SK-N-SH (cell line): ENCODE measurements around the gene C12orf60. TPM values are rescaled to one million over a fixed set of nuclear protein-coding genes. Genes with fewer than 3 reads are reported as not detected.

Experiments
- CTCF ChIA-PET: fragments of 300-600, 350-600 bp; formaldehyde crosslinking; extraction: SDS; loops from one replicate; lab custom pipeline; 2021; lab: Yijun Ruan, JAX
- POLR2A ChIA-PET: fragments of 350-600 bp; sonication (Branson Sonifier 250); formaldehyde crosslinking; extraction: SDS; loops from one replicate; lab custom pipeline; 2020; ENCODE audit warnings: antibody characterized with exemption, inconsistent platforms; lab: Yijun Ruan, JAX
- DNase-seq: peaks from one replicate; pipeline ENCODE4 v3.0.0; 2012
- H2AFZ ChIP-seq: fragments of 200-600 bp; sonication (generic); 2 replicates; pipeline ENCODE4 v1.8.1; 2016; ENCODE audit warnings: antibody characterized with exemption, mild to moderate bottlenecking, low read depth
- H3F3A ChIP-seq: fragments of 200-600 bp; sonication (generic); replicated peaks from 2 replicates; pipeline ENCODE3; 2016; ENCODE audit warnings: antibody characterized with exemption, mild to moderate bottlenecking; ENCODE audit not compliant: insufficient read depth
- H3K27ac ChIP-seq, 2 experiments: fragments of 200-500 bp in 1 of 2; fragments of 200-600 bp in 1 of 2; sonication (Bioruptor generic) in 1 of 2; sonication (generic), shearing (Covaris generic) in 1 of 2; 2 replicates each; pipeline versions ENCODE4 v1.5.1 to v1.6.1; 2014 to 2016; ENCODE audit warnings: low read depth in 2 of 2, inconsistent platforms in 1 of 2, low read length in 1 of 2, mild to moderate bottlenecking in 1 of 2, mixed read lengths in 1 of 2
- H3K27me3 ChIP-seq: fragments of 200-600 bp; sonication (generic), shearing (Covaris generic); 2 replicates; pipeline ENCODE4 v1.6.1; 2016; ENCODE audit warnings: mixed run types; ENCODE audit not compliant: insufficient read depth
- H3K36me3 ChIP-seq, 2 experiments: fragments of 200-500 bp in 1 of 2; fragments of 200-600 bp in 1 of 2; sonication (Bioruptor generic) in 1 of 2; sonication (generic) in 1 of 2; replicated peaks in 1 of 2; 2 replicates each; pipeline versions ENCODE3 to v1.5.1; 2014 to 2016; ENCODE audit warnings: low read length in 1 of 2, mild to moderate bottlenecking in 1 of 2; ENCODE audit not compliant: insufficient read depth in 2 of 2, control insufficient read depth in 1 of 2
- H3K4me1 ChIP-seq, 2 experiments: fragments of 200-500 bp in 1 of 2; fragments of 200-600 bp in 1 of 2; sonication (Bioruptor generic) in 1 of 2; sonication (generic), shearing (Covaris generic) in 1 of 2; 2 replicates each; pipeline versions ENCODE4 v1.5.1 to v1.6.1; 2014 to 2016; ENCODE audit warnings: low read depth in 1 of 2, low read length in 1 of 2, mixed run types in 1 of 2; ENCODE audit not compliant: insufficient read depth in 2 of 2, control insufficient read depth in 1 of 2
- H3K4me2 ChIP-seq: fragments of 200-600 bp; sonication (generic), shearing (Covaris generic); 2 replicates; pipeline ENCODE4 v1.6.1; 2017; ENCODE audit warnings: mixed run types
- H3K4me3 ChIP-seq, 2 experiments: fragments of 200-500 bp in 1 of 2; fragments of 200-600 bp in 1 of 2; sonication (Bioruptor generic) in 1 of 2; sonication (generic), shearing (Covaris generic) in 1 of 2; 2 replicates each; pipeline versions ENCODE4 v1.5.1 to v1.8.1; 2014 to 2016; ENCODE audit warnings: low read depth in 2 of 2, inconsistent platforms in 1 of 2, low read length in 1 of 2, mild to moderate bottlenecking in 1 of 2, mixed read lengths in 1 of 2, moderate library complexity in 1 of 2
- H3K79me2 ChIP-seq: fragments of 200-600 bp; sonication (generic); 2 replicates; pipeline ENCODE4 v1.8.1; 2017; ENCODE audit warnings: mild to moderate bottlenecking; ENCODE audit not compliant: insufficient read depth
- H3K9ac ChIP-seq: fragments of 200-600 bp; sonication (generic); 2 replicates; pipeline ENCODE4 v1.6.1; 2017; ENCODE audit warnings: mixed run types
- H3K9me2 ChIP-seq: fragments of 200-600 bp; sonication (generic); 2 replicates; pipeline ENCODE4 v1.6.1; 2017; ENCODE audit warnings: mixed run types
- H3K9me3 ChIP-seq: fragments of 200-600 bp; sonication (generic); 2 replicates; pipeline ENCODE4 v1.6.1; 2017; ENCODE audit warnings: mixed run types, mild to moderate bottlenecking, moderate library complexity
- H4K20me1 ChIP-seq: fragments of 200-600 bp; sonication (generic); 2 replicates; pipeline ENCODE4 v1.6.1; 2017; ENCODE audit warnings: mild to moderate bottlenecking, mixed run types; ENCODE audit not compliant: insufficient read depth
- ELF1 ChIP-seq: IDR thresholded peaks from 2 replicates; pipeline ENCODE4 v1.4.0; 2012
- EP300 ChIP-seq, 2 experiments: IDR thresholded peaks; 2 replicates each; pipeline versions ENCODE4 v1.4.0 to v1.6.1; 2012; ENCODE audit warnings: borderline replicate concordance in 1 of 2, low read depth in 1 of 2, low read length in 1 of 2
- FOSL2 ChIP-seq: IDR thresholded peaks from 2 replicates; pipeline ENCODE4 v1.4.0; 2012; ENCODE audit warnings: low read depth, mild to moderate bottlenecking, moderate library complexity, borderline replicate concordance
- GATA2 ChIP-seq: sonication (generic); formaldehyde crosslinking; IDR thresholded peaks from 2 replicates; pipeline ENCODE4 v1.5.0; 2020; ENCODE audit warnings: mild to moderate bottlenecking, missing genetic modification reagents
- JUND ChIP-seq: IDR thresholded peaks from 2 replicates; pipeline ENCODE4 v1.4.0; 2012
- MEF2A ChIP-seq: IDR thresholded peaks from 2 replicates; pipeline ENCODE4 v1.4.0; 2012; ENCODE audit warnings: low read depth, borderline replicate concordance
- POLR2AphosphoS5 ChIP-seq: IDR thresholded peaks from 2 replicates; pipeline ENCODE4 v1.6.1; 2012; ENCODE audit warnings: low read depth, low read length
- RAD21 ChIP-seq: IDR thresholded peaks from 2 replicates; pipeline ENCODE4 v1.6.1; 2012; ENCODE audit warnings: mild to moderate bottlenecking, low read length
- RXRA ChIP-seq: IDR thresholded peaks from 2 replicates; pipeline ENCODE4 v1.4.0; 2012; ENCODE audit warnings: low read depth, mild to moderate bottlenecking, borderline replicate concordance
- SIN3A ChIP-seq: IDR thresholded peaks from 2 replicates; pipeline ENCODE4 v1.6.1; 2012; ENCODE audit warnings: low read depth, mild to moderate bottlenecking, low read length, moderate library complexity, borderline replicate concordance
- SMC3 ChIP-seq: IDR thresholded peaks from 2 replicates; pipeline ENCODE4 v1.6.1; 2012; ENCODE audit warnings: low read depth, low read length, improper control_type of control experiment
- TAF1 ChIP-seq: IDR thresholded peaks from 2 replicates; pipeline ENCODE4 v1.6.1; 2012; ENCODE audit warnings: low read depth, mild to moderate bottlenecking, low read length, moderate library complexity, borderline replicate concordance
- TCF12 ChIP-seq: IDR thresholded peaks from 2 replicates; pipeline ENCODE4 v1.4.0; 2012
- TEAD4 ChIP-seq: IDR thresholded peaks from 2 replicates; pipeline ENCODE4 v1.4.0; 2012; ENCODE audit warnings: mild to moderate bottlenecking, borderline replicate concordance; ENCODE audit not compliant: insufficient read depth
- WGBS: methylation state at CpG from one replicate; pipeline ENCODE4 v1.1.6; 2017; ENCODE audit warnings: low lambda C conversion rate; 5-methylcytosine and 5-hydroxymethylcytosine counted together
- polyA plus RNA-seq, 3 experiments: library from polyadenylated mRNA; depleted of rRNA; stranded (reverse); fragments of >200 nt; gene quantifications; 2 replicates each; pipeline ENCODE4 v1.2.3, GENCODE V29; 2012
- TF ChIP-seq, protein P1 (sequence below): IDR thresholded peaks from 2 replicates; pipeline ENCODE4 v1.4.0; 2012; ENCODE audit warnings: low read depth, borderline replicate concordance
- TF ChIP-seq, protein P2 (sequence below): fragments of 150-350 bp; IDR thresholded peaks from 2 replicates; pipeline ENCODE4 v1.6.1; 2016; ENCODE audit warnings: mild to moderate bottlenecking, low read depth, low read length
- TF ChIP-seq, protein P3 (sequence below): fragments of 200-600 bp; sonication (generic); IDR thresholded peaks from 2 replicates; pipeline ENCODE4 v1.6.1; 2017; ENCODE audit warnings: antibody characterized with exemption, mild to moderate bottlenecking, moderate library complexity
- TF ChIP-seq, protein P4 (sequence below): fragments of 150-350 bp; IDR thresholded peaks from 2 replicates; pipeline ENCODE4 v1.6.1; 2017; ENCODE audit warnings: antibody characterized with exemption, low read length, low read depth, borderline replicate concordance

C12orf60 gene
- polyA plus RNA-seq, 1 of the 3 experiments (the other 2 are of a cell fraction) = 0.87 TPM

DNA sequence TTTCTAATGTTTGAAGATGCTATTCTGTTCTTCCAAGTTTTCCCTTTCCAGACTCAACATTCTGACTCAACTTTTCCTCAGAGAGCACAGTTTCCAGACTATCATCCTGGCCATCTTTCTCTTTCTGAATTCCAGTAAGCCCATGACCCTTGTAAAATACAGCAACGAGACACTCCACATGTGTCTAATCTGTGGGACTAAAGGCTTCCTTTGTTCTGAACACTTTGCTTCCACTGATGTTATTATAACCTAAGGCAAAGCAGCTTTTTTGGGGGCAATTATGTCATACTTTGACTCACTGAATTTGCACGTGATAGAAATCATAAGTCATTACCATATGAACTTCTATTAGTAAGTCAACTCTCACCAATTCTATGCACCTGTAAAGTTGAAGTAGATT lies 46.2 kb downstream of the C12orf60 start (continued):
- TF ChIP-seq TEAD4 (no peak), RXRA (peak; percentile 71; the same call in 1 of the 2 replicates), FOSL2 (peak; percentile 20; the same call in 1 of the 2 replicates)

DNA sequence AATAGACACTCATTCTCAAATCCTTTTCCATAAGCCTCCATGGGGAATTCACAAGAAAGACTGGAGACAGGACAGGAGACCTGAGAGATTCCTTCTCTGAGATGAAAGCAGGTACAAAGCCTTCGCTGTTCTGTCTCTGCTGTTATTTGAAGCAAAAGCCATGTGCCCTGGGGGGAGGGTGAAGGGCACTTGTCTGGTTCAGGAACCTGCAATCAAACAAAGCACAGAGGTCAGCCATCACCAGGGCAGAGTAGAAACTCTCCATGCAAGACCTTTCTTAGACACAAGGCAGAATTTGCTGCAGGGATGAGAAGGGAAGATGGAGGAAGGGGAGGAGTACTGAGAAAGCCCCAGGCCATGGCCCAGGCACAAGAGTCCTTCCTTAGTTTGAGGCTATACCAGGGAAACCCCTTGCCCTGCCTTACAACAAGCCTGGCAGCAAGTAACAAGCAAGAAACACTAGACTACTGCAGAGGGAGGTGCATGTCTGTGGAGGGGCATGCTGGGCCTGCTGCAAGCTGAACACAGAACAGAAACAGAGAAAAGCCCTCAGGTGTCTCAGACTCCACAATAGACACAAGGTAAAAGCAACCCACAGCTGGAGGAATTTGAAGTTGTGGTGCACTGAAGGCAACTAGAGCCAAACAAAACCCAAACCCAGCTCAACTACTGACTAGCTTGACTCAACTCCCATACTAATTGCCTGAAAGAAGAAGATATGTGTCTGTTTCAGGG lies 47.6 kb downstream of the C12orf60 start:
- no peak overlapping the region for H3K4me3 ChIP-seq
- POLR2A ChIA-PET = no interaction called here
- no peak overlapping the region for H2AFZ ChIP-seq
- H3K9ac ChIP-seq = no peak overlapping the region
- CTCF ChIA-PET = no interaction called here
- TF ChIP-seq TEAD4 = no peak
- TF ChIP-seq, protein P1, sequence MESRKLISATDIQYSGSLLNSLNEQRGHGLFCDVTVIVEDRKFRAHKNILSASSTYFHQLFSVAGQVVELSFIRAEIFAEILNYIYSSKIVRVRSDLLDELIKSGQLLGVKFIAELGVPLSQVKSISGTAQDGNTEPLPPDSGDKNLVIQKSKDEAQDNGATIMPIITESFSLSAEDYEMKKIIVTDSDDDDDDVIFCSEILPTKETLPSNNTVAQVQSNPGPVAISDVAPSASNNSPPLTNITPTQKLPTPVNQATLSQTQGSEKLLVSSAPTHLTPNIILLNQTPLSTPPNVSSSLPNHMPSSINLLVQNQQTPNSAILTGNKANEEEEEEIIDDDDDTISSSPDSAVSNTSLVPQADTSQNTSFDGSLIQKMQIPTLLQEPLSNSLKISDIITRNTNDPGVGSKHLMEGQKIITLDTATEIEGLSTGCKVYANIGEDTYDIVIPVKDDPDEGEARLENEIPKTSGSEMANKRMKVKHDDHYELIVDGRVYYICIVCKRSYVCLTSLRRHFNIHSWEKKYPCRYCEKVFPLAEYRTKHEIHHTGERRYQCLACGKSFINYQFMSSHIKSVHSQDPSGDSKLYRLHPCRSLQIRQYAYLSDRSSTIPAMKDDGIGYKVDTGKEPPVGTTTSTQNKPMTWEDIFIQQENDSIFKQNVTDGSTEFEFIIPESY = no peak
- TF ChIP-seq FOSL2 = no peak
- TF ChIP-seq MEF2A = no peak
- TF ChIP-seq GATA2 = no peak
- no peak for TF ChIP-seq SMC3
- TF ChIP-seq TAF1 = no peak
- TF ChIP-seq RAD21 = no peak
- H3K9me3 ChIP-seq = no peaks in the 10 kb centered on the region
- H3K9me2 ChIP-seq = no peaks in the 10 kb centered on the region
- H3K27me3 ChIP-seq = no peaks in the 10 kb centered on the region
- H3K27ac ChIP-seq = no peak overlapping the region
- peaks cover 5 to 7% of the 10 kb centered on the region in 2 experiments; a peak in 2 of 4 replicates for H3K4me1 ChIP-seq
- no peak for DNase-seq
- H3F3A ChIP-seq = peaks cover 3% of the 10 kb centered on the region
- no peaks in the 10 kb centered on the region for H4K20me1 ChIP-seq
- 86% methylated on average over 1 of the region's 1 CpG for WGBS
- H3K36me3 ChIP-seq = peaks cover 0 to 5% of the 10 kb centered on the region in 2 experiments
- H3K79me2 ChIP-seq = no peaks in the 10 kb centered on the region
- no peak overlapping the region for H3K4me2 ChIP-seq

DNA sequence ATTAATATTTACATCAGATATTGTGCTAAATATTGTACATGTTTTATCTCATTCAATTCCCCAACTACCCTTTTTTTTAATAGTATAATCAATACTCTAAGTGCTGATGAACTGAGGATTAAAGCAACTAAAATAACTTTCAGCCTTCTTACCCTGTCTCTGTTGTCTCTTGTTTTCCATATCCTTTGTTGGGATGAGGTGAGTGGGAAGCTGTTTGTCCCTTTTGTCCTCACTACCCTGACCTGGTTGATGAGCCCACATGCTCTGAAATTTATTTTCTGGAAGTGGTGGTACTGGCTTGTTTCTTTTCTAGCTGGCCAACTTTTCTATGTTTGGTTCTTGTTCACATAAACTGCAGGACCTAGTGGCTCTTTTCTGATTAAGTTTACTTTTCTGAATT lies 49.4 kb downstream of the C12orf60 start:
- Histone ChIP-seq H3F3A (peaks cover 3% of the 10 kb centered on the region), H3K27ac (no peak overlapping the region), H3K4me1 (peaks cover 2 to 7% of the 10 kb centered on the region in 2 experiments; a peak in 1 of 4 replicates), H3K9me3 (no peaks in the 10 kb centered on the region; the same call in 1 of the 2 replicates), H4K20me1 (no peaks in the 10 kb centered on the region), H2AFZ (no peak overlapping the region), H3K4me3 (no peak overlapping the region), H3K36me3 (peaks cover 0 to 5% of the 10 kb centered on the region in 2 experiments), H3K9me2 (no peaks in the 10 kb centered on the region), H3K9ac (no peak overlapping the region), H3K79me2 (no peaks in the 10 kb centered on the region), H3K27me3 (no peaks in the 10 kb centered on the region), H3K4me2 (no peak overlapping the region)
- DNase-seq = no peak
- ChIA-PET CTCF (no interaction called here), POLR2A (no interaction called here)
- TF ChIP-seq, protein P2, sequence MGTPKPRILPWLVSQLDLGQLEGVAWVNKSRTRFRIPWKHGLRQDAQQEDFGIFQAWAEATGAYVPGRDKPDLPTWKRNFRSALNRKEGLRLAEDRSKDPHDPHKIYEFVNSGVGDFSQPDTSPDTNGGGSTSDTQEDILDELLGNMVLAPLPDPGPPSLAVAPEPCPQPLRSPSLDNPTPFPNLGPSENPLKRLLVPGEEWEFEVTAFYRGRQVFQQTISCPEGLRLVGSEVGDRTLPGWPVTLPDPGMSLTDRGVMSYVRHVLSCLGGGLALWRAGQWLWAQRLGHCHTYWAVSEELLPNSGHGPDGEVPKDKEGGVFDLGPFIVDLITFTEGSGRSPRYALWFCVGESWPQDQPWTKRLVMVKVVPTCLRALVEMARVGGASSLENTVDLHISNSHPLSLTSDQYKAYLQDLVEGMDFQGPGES = no peak
- TF ChIP-seq EP300 (IDR thresholded peaks at IDR 0.05; ENCODE audit: borderline replicate concordance in 1 of 2, low read depth in 1 of 2, low read length in 1 of 2) = no peak
- no peak for TF ChIP-seq POLR2AphosphoS5
- TF ChIP-seq SIN3A = no peak
- TF ChIP-seq, protein P3, sequence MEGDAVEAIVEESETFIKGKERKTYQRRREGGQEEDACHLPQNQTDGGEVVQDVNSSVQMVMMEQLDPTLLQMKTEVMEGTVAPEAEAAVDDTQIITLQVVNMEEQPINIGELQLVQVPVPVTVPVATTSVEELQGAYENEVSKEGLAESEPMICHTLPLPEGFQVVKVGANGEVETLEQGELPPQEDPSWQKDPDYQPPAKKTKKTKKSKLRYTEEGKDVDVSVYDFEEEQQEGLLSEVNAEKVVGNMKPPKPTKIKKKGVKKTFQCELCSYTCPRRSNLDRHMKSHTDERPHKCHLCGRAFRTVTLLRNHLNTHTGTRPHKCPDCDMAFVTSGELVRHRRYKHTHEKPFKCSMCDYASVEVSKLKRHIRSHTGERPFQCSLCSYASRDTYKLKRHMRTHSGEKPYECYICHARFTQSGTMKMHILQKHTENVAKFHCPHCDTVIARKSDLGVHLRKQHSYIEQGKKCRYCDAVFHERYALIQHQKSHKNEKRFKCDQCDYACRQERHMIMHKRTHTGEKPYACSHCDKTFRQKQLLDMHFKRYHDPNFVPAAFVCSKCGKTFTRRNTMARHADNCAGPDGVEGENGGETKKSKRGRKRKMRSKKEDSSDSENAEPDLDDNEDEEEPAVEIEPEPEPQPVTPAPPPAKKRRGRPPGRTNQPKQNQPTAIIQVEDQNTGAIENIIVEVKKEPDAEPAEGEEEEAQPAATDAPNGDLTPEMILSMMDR = no peak
- TF ChIP-seq RXRA = no peak
- no peak for TF ChIP-seq GATA2
- TF ChIP-seq MEF2A = no peak
- TF ChIP-seq, protein P4, sequence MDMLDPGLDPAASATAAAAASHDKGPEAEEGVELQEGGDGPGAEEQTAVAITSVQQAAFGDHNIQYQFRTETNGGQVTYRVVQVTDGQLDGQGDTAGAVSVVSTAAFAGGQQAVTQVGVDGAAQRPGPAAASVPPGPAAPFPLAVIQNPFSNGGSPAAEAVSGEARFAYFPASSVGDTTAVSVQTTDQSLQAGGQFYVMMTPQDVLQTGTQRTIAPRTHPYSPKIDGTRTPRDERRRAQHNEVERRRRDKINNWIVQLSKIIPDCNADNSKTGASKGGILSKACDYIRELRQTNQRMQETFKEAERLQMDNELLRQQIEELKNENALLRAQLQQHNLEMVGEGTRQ = no peak
- no peak for TF ChIP-seq JUND
- TF ChIP-seq TAF1 = no peak
- no peak for TF ChIP-seq TCF12
- TF ChIP-seq ELF1 = no peak
- no peak for TF ChIP-seq FOSL2
